Ishikawa (cell line): ENCODE data around the gene RBFOX1.

Experiments used
- FOXM1 ChIP-seq: IDR thresholded peaks from 2 replicates; pipeline ENCODE4 v1.6.1; 2012; ENCODE audit warnings: low read depth, borderline replicate concordance
- NFIC ChIP-seq: IDR thresholded peaks from 2 replicates; pipeline ENCODE4 v1.6.1; 2012
- RAD21 ChIP-seq: IDR thresholded peaks from 2 replicates; pipeline ENCODE4 v1.6.1; 2012; ENCODE audit warnings: low read depth
- TAF1 ChIP-seq: IDR thresholded peaks from 2 replicates; pipeline ENCODE4 v1.6.1; 2012; ENCODE audit warnings: low read depth, mild to moderate bottlenecking
- TCF12 ChIP-seq: IDR thresholded peaks from 2 replicates; pipeline ENCODE4 v1.6.1; 2012; ENCODE audit warnings: low read depth
- YY1 ChIP-seq: IDR thresholded peaks from 2 replicates; pipeline ENCODE4 v1.6.1; 2012; ENCODE audit warnings: low read depth

GRCh38 chr16:7521834-7522233, 189.2 kb downstream of the RBFOX1 start:
- no peak for TF ChIP-seq TAF1
- no peak for TF ChIP-seq TCF12
- TF ChIP-seq NFIC: no peak
- TF ChIP-seq YY1: no peak
- TF ChIP-seq RAD21: no peak
- TF ChIP-seq FOXM1: no peak
